PC-3 (cell line): ENCODE results near the gene PTPN3.

Experiments used
- EZH2 ChIP-seq: fragments of 300-600 bp; sonication (generic); IDR thresholded peaks from one replicate; pipeline ENCODE4 v1.6.1; 2017; ENCODE audit warnings: antibody characterized with exemption, mild to moderate bottlenecking, low read length; ENCODE audit not compliant: unreplicated experiment
- TF ChIP-seq, protein P1 (sequence below): fragments of 300-600 bp; sonication (generic); conservative IDR thresholded peaks from 2 replicates; pipeline ENCODE4 v1.5.1; 2017; ENCODE audit warnings: antibody characterized with exemption, low read depth, mild to moderate bottlenecking, low read length

DNA sequence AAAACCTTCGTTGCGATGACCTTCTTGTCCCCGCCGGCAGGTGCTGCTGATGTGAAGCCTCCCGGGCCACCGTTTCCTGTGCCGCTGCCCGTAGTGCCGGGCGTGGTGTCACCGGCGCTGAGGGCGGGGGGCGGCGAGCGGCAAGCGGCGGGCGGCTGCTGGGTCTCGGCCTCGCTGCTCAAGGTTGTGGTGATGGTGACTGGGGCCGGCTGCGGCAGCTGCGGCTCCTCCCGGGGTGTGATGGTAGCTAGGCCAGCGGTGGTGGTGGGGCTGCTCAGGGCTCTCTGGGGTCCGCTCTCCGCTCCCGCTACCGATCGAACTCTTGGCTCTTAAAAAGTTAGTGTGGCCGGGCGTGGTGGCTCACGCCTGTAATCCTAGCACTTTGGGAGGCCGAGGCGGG is 36.0 kb upstream of the PTPN3 start:
- TF ChIP-seq, protein P1, sequence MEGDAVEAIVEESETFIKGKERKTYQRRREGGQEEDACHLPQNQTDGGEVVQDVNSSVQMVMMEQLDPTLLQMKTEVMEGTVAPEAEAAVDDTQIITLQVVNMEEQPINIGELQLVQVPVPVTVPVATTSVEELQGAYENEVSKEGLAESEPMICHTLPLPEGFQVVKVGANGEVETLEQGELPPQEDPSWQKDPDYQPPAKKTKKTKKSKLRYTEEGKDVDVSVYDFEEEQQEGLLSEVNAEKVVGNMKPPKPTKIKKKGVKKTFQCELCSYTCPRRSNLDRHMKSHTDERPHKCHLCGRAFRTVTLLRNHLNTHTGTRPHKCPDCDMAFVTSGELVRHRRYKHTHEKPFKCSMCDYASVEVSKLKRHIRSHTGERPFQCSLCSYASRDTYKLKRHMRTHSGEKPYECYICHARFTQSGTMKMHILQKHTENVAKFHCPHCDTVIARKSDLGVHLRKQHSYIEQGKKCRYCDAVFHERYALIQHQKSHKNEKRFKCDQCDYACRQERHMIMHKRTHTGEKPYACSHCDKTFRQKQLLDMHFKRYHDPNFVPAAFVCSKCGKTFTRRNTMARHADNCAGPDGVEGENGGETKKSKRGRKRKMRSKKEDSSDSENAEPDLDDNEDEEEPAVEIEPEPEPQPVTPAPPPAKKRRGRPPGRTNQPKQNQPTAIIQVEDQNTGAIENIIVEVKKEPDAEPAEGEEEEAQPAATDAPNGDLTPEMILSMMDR = no peak
- no peak for TF ChIP-seq EZH2
